ENCODE data around the gene MAX.

- TF ChIP-seq, protein P1, sequence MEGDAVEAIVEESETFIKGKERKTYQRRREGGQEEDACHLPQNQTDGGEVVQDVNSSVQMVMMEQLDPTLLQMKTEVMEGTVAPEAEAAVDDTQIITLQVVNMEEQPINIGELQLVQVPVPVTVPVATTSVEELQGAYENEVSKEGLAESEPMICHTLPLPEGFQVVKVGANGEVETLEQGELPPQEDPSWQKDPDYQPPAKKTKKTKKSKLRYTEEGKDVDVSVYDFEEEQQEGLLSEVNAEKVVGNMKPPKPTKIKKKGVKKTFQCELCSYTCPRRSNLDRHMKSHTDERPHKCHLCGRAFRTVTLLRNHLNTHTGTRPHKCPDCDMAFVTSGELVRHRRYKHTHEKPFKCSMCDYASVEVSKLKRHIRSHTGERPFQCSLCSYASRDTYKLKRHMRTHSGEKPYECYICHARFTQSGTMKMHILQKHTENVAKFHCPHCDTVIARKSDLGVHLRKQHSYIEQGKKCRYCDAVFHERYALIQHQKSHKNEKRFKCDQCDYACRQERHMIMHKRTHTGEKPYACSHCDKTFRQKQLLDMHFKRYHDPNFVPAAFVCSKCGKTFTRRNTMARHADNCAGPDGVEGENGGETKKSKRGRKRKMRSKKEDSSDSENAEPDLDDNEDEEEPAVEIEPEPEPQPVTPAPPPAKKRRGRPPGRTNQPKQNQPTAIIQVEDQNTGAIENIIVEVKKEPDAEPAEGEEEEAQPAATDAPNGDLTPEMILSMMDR (IDR thresholded peaks at IDR 0.05), result no peak
- no peak for TF ChIP-seq POLR2AphosphoS5 (IDR thresholded peaks at IDR 0.05)
Measured at GRCh38 chr14:65045006-65045405, 57.3 kb downstream of the MAX start.
